ENCODE data around the gene TSC1. TPM values are rescaled to one million over a fixed set of nuclear protein-coding genes. Genes with fewer than 3 reads are reported as not detected.

The TSC1 gene
- total RNA-seq, 1 experiment from 2014 or later: 19.3 TPM

- TF ChIP-seq EZH2 (IDR thresholded peaks at IDR 0.05; ENCODE audit: low read length, unreplicated experiment) (no peak), CTCF (conservative IDR thresholded peaks at IDR 0.05; ENCODE audit: low read depth, low read length) (no peak), EZH2phosphoT487 (IDR thresholded peaks at IDR 0.05; ENCODE audit: borderline replicate concordance, low read length) (no peak)
Measured at GRCh38 chr9:132985071-132985350, 40.6 kb upstream of the TSC1 start.

GRCh38 chr9:132984202-132985070 lies 40.0 kb upstream of the TSC1 start:
- no peak for DNase-seq
- POLR2A ChIA-PET (ENCODE audit: unreplicated experiment): no interaction called here
- ATAC-seq: no peak
- H3K36me3 ChIP-seq (ENCODE audit: low read depth, low read length): no peaks in the 10 kb centered on the region
- H4K20me1 ChIP-seq (ENCODE audit: low read length): no peaks in the 10 kb centered on the region
- no peak overlapping the region for H3K4me3 ChIP-seq (ENCODE audit: low read length)
- no peaks in the 10 kb centered on the region for H3F3A ChIP-seq (ENCODE audit: low read length, unreplicated experiment)
- peaks cover 6% of the 10 kb centered on the region for H3K27me3 ChIP-seq (ENCODE audit: low read length)
- no peak overlapping the region for H3K9ac ChIP-seq (ENCODE audit: low read length)
- BruUV-seq (replicated peaks): no TSS peak
- H3K4me1 ChIP-seq (ENCODE audit: insufficient read depth, low read length): no peaks in the 10 kb centered on the region
- TF ChIP-seq EZH2 (IDR thresholded peaks at IDR 0.05; ENCODE audit: low read length, unreplicated experiment): no peak
- no peak for TF ChIP-seq CTCF (conservative IDR thresholded peaks at IDR 0.05; ENCODE audit: low read depth, low read length)
- TF ChIP-seq EZH2phosphoT487 (IDR thresholded peaks at IDR 0.05; ENCODE audit: borderline replicate concordance, low read length): no peak
- no peak overlapping the region for H2AFZ ChIP-seq (ENCODE audit: low read length)
- intact Hi-C loops (cut with micrococcal nuclease): no loop called here
- H3K9me2 ChIP-seq (replicated peaks; ENCODE audit: low read length): no peaks in the 10 kb centered on the region
- no peaks in the 10 kb centered on the region for H3K79me2 ChIP-seq (ENCODE audit: low read length)
- H3K9me3 ChIP-seq (ENCODE audit: low read length): no peaks in the 10 kb centered on the region
- CTCF ChIA-PET: no interaction called here
- no peak overlapping the region for H3K27ac ChIP-seq (ENCODE audit: low read length)
- H3K4me2 ChIP-seq (ENCODE audit: low read length): no peak overlapping the region

More at GRCh38 chr9:132985071-132985350, 40.6 kb upstream of the TSC1 start:
- CTCF ChIA-PET: no interaction called here
- Histone ChIP-seq H3K4me3 (ENCODE audit: low read length) (no peak overlapping the region), H3K4me1 (ENCODE audit: insufficient read depth, low read length) (no peaks in the 10 kb centered on the region), H3F3A (ENCODE audit: low read length, unreplicated experiment) (no peaks in the 10 kb centered on the region), H3K36me3 (ENCODE audit: low read depth, low read length) (no peaks in the 10 kb centered on the region), H3K27me3 (ENCODE audit: low read length) (no peaks in the 10 kb centered on the region), H3K9ac (ENCODE audit: low read length) (no peak overlapping the region), H4K20me1 (ENCODE audit: low read length) (no peaks in the 10 kb centered on the region), H3K4me2 (ENCODE audit: low read length) (no peak overlapping the region), H2AFZ (ENCODE audit: low read length) (no peak overlapping the region), H3K9me3 (ENCODE audit: low read length) (no peaks in the 10 kb centered on the region), H3K27ac (ENCODE audit: low read length) (no peak overlapping the region), H3K9me2 (replicated peaks; ENCODE audit: low read length) (no peaks in the 10 kb centered on the region), H3K79me2 (ENCODE audit: low read length) (no peaks in the 10 kb centered on the region)
- POLR2A ChIA-PET (ENCODE audit: unreplicated experiment): no interaction called here
- no TSS peak for BruUV-seq (replicated peaks)
- DNase-seq (no peak), ATAC-seq (no peak)
- intact Hi-C loops (cut with micrococcal nuclease): no loop called here

DNA sequence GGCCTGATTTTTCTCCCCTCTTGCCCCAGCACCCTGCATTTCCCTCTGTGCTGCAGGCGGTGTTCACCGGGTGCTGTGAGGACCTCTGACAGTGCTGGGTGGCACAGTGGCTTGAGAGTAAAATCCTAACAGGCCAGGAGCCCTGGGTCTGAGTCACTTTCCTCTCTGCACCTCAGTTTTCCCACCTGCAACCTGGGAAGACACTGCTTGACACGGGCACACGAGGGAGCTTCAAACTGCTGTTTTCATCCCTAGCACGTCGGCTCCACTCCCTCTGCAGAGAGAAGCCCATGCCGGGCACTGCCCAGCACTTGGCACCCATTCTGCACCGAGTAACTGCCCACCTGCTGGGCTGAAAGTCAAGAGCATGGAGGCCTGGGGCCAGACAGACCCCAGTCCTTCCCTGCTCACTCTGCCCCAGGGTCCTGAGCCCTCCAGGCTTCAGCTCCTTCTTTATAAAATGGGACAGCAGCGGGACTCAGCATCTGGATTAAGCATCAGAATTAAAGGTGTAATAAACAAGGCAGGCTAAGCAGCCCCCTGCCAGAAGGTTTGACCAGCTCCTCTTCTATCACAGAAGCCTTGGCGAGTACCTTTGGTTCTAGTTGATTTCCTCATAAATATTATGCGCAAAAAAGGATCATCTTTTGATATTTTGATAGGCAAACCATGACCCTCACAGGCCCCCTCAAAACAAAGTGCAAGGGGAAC lies 39.2 kb upstream of the TSC1 start:
- no peak overlapping the region for H3K4me3 ChIP-seq (ENCODE audit: low read length)
- CTCF ChIA-PET: no interaction called here
- no peaks in the 10 kb centered on the region for H3F3A ChIP-seq (ENCODE audit: low read length, unreplicated experiment)
- intact Hi-C loops (cut with micrococcal nuclease): no loop called here
- no peak overlapping the region for H3K27ac ChIP-seq (ENCODE audit: low read length)
- no peaks in the 10 kb centered on the region for H3K9me3 ChIP-seq (ENCODE audit: low read length)
- no peak overlapping the region for H3K9ac ChIP-seq (ENCODE audit: low read length)
- H2AFZ ChIP-seq (ENCODE audit: low read length): no peak overlapping the region
- peaks cover 11% of the 10 kb centered on the region for H3K27me3 ChIP-seq (ENCODE audit: low read length)
- ATAC-seq (no peak), DNase-seq (no peak)
- H3K4me2 ChIP-seq (ENCODE audit: low read length): no peak overlapping the region
- H3K4me1 ChIP-seq (ENCODE audit: insufficient read depth, low read length): no peaks in the 10 kb centered on the region
- no peaks in the 10 kb centered on the region for H3K9me2 ChIP-seq (replicated peaks; ENCODE audit: low read length)
- no TSS peak for BruUV-seq (replicated peaks)
- H3K36me3 ChIP-seq (ENCODE audit: low read depth, low read length): no peaks in the 10 kb centered on the region
- H4K20me1 ChIP-seq (ENCODE audit: low read length): no peaks in the 10 kb centered on the region
- TF ChIP-seq EZH2 (IDR thresholded peaks at IDR 0.05; ENCODE audit: low read length, unreplicated experiment) (no peak), EZH2phosphoT487 (IDR thresholded peaks at IDR 0.05; ENCODE audit: borderline replicate concordance, low read length) (no peak), CTCF (conservative IDR thresholded peaks at IDR 0.05; ENCODE audit: low read depth, low read length) (no peak)
- POLR2A ChIA-PET (ENCODE audit: unreplicated experiment): no interaction called here
- H3K79me2 ChIP-seq (ENCODE audit: low read length): no peaks in the 10 kb centered on the region

Data from PC-3 (cell line).